Dedifferentiated amniotic fluid mesenchymal stem cell (primary cell): ENCODE measurements around the gene APBA2.
"Not testable (repeated sequence)": the region's sequence is repeated elsewhere in the genome, so short reads cannot be mapped to it uniquely, and the experiment has no call there.

Experiments
- DNase-seq: peaks from one replicate; pipeline ENCODE4 v3.0.0-alpha.2; 2016; ENCODE audit errors: extremely low spot score

APBA2 gene

DNA sequence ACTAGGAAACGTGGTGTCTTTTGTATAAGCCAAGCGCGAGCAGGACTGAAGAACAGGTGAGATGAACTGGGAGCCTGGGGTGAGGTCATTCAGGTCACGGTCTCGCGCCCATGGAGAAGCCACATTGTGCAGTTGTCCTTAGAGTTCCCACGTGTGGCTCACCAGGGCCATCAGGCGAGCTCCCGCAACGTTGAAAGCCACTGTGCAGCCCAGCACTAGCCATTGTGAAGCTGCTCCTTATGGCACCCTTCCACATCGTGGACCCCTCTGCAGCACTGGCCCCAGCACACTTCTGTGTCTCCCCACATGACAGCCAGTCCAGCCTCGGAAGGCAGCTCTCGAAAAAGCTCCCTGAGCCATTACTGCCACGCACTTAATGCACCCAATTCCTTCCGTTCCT is 7.6 kb upstream of the APBA2 start:
- DNase-seq = no peak

DNA sequence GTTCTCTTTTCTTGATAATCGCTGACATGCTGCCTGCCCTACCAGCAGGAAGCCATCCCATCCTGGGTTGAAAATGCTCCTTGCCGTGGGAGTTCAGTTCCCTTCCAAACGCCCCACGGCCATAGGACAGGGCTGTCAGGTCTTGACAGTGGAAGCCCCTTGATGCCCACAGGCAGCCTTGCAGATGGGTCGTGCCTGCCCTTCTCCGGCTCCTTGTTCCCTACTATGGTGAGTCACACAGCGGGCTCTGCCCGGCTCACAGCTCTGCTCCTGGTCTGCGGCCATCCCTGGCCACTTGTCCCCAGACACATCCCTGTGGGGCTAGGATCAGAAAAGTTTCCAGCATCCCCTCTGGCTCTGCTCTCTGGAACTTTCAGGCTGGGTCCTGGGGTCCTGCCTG is 6.2 kb upstream of the APBA2 start:
- DNase-seq = no peak

GRCh38 chr15:28880680-28881079 is 5.1 kb upstream of the APBA2 start:
- DNase-seq = no peak

- DNase-seq = no peak
These were observed 4.6 kb upstream of the APBA2 start for GRCh38 chr15:28881170-28881569.

DNA sequence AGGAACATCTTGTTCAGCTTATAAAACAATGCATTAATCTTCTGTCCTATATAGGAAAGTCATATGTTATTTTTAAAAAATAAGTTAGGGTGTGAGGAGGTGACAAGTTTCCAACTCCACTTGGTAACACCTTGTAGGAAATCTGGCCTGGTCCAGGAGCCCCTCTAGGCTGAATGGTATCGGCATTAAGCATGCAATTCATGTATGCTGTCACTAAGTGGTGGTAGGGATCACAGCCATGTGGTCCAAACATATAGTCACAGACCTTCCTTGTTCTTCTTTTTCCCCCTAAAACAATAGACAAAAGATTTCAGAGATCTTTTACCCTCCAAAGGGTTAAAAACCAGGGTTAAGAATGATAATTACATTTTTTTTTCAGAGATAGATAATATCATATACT is 4.2 kb upstream of the APBA2 start:
- DNase-seq = no peak

DNA sequence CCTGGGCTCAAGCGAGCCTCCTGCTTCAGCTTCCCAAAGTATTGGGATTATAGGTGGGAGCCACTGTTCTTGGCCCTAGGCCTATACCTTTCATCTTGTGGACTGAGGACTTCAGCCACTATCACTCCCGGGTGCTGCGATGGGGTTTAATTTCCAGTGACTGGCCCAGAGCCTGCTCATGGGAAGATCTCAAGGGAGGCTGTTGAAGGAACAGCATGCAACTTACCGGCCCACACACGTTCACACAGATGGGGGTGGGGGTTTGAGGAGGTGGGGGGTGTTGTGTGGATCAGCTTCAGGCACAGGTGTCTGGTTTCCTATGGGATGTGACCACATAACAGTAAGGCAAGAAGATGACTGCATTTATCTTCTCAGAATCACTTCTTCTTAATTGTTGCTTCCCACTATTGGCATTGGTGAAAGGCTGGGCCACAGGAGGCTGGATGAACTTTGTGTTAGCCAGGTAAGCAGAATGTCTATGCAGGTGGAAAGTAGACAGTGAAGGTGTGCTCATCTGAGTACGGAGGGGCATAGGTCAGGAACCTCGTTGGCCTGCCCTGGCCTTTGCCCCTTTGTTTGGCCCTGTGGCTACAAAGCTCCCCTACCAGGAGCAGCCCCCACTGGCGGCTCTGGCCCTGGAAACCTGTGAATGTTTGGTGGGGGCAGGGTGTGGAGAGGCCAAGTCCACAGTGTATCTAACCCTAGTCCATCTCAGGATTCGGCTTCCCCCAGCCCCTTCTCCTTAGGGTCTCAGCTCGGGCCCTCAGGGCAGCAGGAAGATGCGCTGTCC is 1.4 kb upstream of the APBA2 start:
- no peak for DNase-seq

- no peak for DNase-seq
These were observed 595 bp upstream of the APBA2 start for GRCh38 chr15:28885128-28885629.

DNA sequence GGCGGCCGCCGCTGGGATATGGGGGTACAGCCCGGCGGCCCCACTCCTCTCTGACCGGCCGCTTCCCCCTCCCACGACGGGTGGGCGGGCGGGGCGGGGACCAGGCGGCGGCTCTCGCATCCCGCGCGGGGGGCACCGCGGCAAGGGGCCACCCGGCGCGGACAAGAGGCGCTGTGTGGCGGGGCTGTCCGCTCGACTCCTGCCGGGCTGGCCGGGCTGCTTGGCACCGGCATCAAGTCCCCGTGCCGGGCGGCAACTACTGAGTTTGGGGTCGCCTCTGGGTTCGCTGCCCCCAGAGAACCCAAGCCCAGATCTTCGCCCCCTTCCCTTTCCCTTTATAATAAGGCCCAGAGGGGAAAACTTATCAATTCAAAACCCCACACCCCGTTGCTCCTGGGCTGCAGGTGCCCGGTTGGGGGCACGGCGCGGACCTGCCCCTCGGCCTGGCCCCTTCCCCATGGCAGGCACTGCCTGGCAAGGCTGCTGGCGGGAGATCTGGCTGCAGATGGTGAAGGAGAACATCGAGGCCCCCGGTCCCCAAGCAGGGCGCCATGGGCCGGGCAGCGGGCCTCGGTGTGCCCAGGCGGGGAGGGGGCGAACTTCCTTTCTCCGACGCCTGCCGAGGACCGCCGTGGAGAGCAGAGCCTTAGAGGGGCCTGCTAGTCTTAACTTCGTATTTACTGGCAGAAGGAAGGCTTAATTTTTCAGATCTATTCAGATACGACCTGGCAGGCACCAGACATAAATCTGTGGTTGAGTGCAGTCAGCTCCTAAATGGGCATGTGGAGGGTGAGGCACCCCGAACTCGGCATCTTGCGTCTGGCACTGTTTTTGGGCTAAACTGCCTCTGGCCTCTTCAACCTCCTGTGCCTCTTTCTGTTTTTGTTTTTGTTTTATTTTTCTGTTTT is 911 bp downstream of the APBA2 start:
- DNase-seq = no peak

DNA sequence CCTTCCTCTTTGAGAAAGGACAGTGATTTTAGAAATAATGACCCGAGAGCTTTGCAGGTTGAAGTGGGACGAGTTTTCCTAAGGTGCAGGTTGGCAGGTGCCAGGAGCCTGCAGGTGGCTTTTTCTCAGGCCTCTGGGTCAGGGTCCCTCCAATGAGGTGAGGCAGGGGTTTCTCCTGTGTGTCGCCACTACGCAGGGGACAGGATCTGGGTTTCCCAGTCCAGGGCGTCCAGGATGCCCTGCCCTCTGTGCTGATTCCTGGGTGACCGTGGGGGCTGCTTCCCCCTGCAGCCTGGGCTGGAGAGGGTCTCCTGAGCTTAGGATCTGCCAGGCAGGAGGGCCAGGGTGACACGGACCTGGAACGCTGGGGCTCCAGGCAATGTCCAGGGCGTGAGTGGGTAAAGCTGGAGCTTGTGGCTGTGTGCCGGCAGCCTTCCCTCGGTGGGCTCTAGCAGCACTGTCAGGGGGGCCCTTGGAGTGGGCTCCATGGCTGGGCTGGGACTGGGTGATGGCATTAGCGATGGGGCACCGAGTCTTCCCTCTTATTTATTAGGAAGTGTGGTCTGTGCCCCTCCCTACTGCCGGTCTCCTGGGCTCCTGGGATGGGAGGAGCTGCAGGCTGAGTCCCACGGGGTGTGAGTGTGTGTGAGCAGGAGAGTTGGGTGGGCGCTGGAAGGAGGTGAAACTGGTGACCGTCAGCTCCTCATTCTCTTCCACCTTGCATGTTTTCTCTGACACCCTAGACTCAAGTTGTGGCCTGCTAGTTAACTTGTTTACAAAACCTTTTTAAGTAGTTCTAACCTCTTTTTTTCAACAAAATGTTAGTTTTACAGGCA is 1.8 kb downstream of the APBA2 start:
- no peak for DNase-seq

GRCh38 chr15:28888302-28888894 is 2.6 kb downstream of the APBA2 start:
- DNase-seq = no peak

DNA sequence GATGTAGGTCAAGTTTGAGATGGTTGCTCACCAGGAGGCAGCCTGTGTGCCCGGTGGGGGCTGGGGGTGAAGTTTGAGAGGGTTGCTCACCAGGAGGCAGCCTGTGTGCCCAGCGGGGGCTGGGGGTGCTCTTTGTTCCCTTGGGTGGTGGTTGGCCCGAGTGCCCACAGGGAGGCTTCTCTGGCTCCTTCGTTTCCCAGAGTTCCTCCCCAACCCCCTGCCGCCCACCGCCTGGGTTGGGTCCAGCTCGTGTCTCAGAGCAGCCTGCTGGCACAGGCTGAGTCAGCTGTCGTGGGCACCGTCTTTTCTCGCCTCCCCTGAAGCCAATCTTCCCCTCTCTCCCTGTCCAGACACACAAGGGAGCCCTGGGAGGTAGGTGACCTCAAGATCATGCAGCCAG is 3.1 kb downstream of the APBA2 start:
- no peak for DNase-seq

GRCh38 chr15:28889346-28889745 is 3.6 kb downstream of the APBA2 start:
- no peak for DNase-seq

DNA sequence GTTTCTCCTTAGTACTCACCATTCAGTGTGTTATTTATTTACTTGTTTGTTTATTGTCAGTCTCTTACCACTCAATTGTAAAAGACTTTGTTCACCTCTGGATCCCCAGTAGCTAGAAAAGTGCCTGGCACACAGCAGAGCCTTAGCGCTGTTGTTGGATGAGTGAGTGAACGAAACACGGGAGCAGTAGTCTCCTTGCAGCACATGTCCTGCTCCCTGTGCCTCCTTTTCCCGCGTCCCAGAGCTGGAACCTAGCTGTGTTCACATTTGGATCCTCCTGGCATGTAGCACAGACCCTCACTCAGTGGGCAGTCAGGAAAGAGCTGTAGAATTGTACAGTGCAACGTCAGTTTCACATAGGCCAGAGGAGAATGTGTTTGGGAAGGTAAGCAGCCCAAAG is 4.1 kb downstream of the APBA2 start:
- not testable (repeated sequence) for DNase-seq

DNA sequence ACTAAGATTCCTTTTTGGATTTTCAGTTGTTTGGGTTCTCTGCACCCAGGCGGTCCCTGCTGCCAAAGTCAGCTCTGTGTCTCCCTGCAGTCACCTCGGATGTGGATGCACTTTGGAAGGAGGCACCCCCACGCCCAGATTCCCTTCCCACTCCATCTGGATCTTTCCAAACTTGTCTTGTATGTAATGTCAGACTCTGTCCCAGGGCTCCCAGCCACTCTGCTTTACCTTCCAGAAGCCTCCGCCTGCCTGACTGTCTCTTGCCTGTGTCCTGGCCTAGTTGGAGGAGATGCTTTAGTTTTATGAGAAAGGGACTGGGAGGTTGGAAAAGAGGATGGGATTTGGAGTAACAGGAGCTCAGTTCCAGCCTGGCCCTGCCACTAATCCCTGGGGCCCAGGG is 4.5 kb downstream of the APBA2 start:
- not testable (repeated sequence) for DNase-seq

DNA sequence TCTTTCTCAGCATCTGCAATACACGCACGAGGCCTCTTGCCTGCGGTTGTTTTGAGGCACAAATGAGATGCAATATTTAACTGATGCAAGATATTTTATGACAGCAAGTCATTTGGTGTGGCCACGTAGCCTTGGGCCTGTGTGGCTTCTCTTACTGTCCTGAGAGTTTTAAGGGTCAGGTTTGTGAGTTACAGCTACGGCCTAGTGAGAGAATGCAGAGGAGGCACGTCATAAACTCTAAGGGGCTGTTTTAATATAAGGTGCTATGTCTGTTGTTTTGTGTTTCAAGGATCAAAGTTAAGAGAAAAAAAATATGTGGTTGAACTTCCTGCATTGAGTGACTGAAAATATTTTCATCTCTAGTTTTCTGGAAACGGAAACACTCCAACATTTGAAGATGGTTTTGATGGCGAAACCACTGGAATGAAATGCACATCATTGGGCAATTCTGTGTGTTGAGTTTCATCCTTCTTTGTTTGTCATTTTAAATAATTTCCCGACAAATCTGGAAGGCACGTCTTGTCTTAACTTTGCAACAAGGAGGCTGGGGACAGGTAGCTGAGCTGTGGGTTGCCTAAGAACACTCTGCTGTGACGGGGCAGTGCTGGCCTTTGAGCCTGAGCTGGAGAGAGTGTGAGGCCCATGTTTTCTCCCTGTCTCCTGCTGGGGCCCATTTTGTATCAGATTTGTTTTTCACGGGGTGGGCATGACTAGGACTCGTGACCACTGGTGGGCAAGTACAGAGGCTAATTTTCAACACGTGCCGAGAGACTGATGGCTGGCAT is 5.1 kb downstream of the APBA2 start:
- DNase-seq = no peak

GRCh38 chr15:28891588-28891987 is 5.8 kb downstream of the APBA2 start:
- no peak for DNase-seq

GRCh38 chr15:28892789-28893610 is 7.2 kb downstream of the APBA2 start:
- no peak for DNase-seq

DNA sequence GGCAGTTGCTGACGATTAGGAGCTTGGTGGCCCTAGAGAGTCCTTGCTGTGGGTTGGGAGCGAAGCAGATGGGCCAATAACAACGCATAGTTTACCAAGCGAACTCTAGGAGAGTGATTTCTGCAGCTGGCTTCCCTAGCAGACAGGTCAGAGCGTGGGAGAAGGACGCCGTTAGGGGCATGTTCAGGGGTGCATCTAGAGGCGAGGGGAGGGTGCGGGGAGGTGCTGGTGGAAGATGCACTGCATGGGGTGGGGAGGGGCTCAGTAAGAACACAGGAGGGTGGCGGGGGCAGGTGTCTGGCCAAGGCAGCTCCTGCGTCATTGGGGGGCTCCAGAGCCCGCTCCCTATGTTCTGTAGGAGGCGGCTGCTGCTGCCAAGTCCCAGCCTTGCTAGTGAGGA is 8.9 kb downstream of the APBA2 start:
- no peak for DNase-seq

DNA sequence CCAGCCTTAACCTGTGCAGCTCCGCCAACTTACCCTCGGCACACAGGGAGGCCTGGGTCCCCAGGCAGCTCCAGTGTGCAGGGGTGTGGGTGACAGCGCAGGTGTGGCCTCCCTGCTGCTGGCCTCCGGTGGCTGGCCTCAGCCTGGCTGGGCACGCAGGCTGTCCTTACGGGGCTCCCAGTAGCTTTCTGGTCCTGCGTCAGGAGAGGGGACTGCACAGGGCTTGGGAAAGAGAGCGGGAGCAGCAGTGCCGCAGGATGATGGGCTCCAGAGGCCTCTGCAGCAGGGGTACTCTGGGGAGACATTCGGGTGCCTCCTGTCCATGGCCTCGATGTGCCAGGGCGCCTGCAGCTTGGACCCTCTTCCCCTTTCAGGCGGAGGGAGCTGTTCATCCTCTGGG is 9.4 kb downstream of the APBA2 start:
- DNase-seq = no peak

- DNase-seq = no peak
These were observed 9.8 kb downstream of the APBA2 start for GRCh38 chr15:28895566-28895965.
